GM21737 (cell line): ENCODE results near the gene RBFOX1.

ENCODE experiments used
- ATAC-seq: cut with Tn5 transposase; IDR thresholded peaks from one replicate; pipeline ENCODE4 v1.9.1; 2021; ENCODE audit warnings: mild to moderate bottlenecking, moderate library complexity; ENCODE audit not compliant: unreplicated experiment

Gene RBFOX1

DNA sequence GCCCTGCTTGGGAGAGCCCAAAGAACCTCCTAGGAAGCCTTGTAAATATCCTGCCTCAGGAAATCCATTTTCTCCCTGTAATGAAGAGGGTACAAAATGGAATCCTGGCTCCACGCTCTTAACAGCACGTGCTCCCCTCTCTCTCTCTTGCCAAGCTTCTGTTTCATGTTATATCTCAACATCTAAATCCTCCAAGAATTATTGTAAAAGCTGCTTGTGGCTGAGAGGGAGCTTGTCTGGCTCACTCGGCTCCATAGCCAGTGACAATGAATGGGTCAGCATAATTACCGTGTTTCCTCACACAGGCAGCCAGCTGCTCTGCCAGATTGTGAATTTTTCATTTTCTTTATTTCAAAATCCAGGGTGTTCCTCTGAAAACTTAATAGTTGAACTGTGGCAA is 317.8 kb downstream of the RBFOX1 start:
- no peak for ATAC-seq

DNA sequence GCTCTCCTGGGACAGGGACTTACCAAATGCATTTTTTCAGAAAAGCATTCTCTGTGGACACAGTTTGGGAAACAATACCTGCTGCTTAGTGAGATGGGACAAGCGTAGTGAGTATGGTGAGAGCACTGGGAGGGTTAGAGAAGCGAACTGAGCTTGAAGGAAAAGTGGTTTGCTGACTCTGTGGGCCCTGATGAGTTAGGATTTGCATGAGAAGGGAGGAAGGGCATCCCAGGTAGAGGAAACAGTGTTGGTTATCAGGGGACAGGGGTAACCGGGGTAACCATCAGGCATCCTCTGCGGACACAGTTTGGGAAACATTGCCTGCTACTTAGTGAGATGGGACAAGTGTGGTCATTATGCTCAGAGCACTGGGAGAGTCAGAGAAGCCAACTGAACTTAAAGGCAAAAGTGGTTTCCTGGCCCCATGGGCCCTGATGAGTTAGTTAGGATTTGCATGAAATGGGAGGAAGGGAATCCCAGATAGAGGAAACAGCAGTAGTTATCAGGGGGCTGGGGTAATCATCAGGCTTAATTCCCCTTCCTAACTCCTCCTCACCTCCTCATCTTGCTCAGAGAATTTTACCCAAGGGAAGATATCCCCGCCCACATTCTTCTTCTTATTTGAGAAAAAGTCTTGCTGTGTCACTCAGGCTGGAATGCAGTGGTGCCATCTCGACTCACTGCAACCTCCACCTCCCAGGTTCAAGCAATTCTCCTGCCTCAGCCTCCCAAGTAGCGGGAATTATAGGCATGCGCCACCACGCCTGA is 319.3 kb downstream of the RBFOX1 start:
- ATAC-seq = no peak

DNA sequence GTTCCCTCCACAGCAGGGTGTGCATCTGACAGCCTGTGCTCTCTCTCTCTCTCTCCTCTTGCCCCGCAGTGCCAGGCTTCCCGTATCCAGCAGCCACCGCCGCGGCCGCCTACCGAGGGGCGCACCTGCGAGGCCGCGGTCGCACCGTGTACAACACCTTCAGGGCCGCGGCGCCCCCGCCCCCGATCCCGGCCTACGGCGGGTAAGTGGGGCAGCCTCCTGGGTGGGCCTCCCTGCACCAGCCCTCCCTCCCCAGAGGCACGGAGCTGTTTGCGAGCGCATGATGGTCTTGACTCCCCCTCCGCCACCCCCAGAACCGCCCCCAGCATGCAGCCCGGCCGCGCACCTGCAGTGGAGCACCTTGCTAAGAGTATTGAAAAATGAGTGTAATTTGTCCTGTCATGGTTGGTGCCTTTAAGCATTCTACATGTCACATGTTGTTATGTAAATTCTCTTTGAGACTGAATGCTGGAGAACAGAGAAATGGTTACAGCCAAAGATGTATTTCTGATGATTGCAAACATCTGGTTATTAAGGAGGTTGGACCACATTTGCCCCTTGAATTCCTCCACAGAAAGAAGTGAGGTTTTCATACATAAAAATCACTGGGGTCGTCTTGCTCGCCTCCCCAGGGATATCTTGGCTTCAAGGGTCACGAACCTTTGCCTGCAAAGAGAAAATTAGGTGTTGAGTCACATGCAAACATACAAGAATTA is 321.3 kb downstream of the RBFOX1 start:
- ATAC-seq = no peak

- no peak for ATAC-seq
Measured at GRCh38 chr16:7675628-7676027, 343.0 kb downstream of the RBFOX1 start.

DNA sequence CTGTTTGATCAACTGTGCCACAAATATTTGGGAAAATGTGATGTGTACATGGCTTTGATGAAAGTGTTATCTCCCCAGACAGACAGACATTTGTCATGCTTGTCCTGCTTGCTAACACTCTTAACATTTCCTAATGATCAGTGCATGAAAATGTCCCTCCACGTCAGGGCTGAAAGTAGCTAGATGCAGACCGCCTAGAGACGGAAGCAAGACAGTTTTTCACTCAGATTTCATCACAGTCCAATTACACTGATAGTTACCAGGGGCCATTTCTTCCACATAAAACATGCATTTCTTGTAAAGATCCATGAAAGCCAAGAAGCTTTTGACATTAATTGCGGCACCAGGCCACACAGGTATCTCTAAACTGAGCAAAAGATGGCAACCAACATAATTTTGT is 347.7 kb downstream of the RBFOX1 start:
- no peak for ATAC-seq

DNA sequence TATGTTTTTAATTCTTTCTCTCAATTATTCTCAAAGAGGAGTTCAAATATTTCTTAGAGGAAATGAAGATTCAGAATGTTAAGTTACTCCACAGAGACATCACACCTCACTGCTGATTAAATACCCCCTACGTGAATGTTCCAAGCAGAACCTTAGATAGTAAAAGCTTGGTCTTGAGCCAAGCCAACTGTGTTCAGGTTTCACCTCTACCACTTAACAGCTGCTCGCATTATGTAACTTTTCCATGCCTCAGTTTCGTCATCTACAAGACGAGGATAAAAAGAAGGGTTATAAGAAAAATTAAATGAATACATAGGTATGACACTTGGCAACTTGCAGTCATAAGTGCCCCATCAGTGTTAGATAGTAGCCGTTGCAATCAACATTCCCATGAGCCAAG is 356.2 kb downstream of the RBFOX1 start:
- ATAC-seq = no peak

DNA sequence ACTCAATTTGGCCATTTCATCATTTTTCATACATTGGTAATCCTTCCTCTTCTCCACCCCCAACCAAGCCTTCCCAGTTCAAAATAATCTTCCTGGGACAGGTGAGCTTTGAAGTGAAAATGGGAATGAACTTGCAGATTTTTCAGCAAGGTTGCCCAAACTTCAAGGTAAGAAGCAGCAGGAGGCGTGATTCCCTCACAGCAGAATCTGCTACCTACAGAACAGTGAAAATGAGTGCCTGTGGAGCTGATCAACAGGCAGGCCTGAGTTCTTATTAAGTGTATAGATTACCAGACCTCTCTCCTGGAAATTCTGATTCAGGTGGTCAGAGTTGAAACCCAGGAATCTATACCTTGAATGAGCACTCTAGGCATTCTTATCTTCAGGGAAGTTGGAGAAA is 356.6 kb downstream of the RBFOX1 start:
- ATAC-seq = no peak

DNA sequence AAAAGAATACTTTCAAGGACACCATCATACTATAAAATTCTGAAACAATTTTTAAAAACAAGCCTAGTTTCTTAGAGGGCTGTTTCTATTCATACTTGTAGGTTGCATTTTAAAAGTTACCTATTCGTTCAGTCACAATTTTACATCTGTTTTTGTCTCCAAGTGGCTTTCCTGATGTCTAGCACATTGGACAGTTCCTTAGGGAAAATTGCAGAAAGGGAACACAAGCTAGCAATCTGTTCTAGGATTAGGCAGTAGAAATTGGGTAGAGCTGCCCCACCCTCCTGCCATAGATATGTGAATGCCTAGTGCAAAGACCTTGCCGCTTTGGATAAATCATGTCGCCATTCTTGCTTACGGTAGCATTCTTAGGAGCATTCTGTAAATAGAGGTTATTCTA is 358.9 kb downstream of the RBFOX1 start:
- ATAC-seq = no peak

DNA sequence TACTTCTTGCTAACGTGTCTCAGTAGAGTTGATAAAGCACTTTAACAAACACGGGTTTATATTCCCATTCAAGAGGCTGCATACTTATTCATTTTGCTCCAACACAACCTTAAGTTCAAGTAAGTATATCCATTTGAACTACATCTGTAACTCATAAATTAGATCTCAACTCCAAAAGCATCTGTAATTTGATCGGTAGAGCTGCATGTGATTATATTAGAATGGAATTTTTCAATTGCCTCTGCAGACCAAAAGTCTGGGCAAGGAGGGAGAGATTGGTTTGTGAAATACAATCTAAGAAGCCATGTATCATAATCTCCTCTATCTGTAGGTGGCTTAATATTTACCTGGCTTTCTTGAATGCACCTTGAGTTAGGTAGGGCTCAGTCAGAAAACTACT is 371.0 kb downstream of the RBFOX1 start:
- ATAC-seq = no peak

GRCh38 chr16:7705885-7706284 is 373.2 kb downstream of the RBFOX1 start:
- no peak for ATAC-seq

GRCh38 chr16:7709186-7709585 is 376.5 kb downstream of the RBFOX1 start:
- no peak for ATAC-seq

DNA sequence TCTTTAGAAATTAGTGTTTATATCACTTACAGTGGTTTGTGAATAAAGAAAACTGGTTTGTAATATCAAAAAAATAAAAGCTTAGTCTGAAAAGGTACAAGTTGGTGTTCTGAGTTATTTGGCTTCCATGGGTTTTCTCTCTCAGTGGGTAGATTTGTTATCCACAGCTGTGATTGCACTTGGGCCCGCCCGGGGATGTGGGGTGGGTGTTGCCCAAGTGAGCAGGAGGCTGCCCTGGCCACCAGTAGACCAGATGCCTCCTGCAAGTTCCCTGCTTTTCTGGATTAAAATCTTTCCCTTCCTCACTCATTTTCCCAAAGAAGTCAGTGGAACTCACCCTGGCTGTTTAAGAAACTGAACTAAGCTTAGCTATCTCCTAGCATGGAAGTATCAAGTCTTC is 380.6 kb downstream of the RBFOX1 start:
- no peak for ATAC-seq

GRCh38 chr16:7714775-7715174 is 382.1 kb downstream of the RBFOX1 start:
- no peak for ATAC-seq

DNA sequence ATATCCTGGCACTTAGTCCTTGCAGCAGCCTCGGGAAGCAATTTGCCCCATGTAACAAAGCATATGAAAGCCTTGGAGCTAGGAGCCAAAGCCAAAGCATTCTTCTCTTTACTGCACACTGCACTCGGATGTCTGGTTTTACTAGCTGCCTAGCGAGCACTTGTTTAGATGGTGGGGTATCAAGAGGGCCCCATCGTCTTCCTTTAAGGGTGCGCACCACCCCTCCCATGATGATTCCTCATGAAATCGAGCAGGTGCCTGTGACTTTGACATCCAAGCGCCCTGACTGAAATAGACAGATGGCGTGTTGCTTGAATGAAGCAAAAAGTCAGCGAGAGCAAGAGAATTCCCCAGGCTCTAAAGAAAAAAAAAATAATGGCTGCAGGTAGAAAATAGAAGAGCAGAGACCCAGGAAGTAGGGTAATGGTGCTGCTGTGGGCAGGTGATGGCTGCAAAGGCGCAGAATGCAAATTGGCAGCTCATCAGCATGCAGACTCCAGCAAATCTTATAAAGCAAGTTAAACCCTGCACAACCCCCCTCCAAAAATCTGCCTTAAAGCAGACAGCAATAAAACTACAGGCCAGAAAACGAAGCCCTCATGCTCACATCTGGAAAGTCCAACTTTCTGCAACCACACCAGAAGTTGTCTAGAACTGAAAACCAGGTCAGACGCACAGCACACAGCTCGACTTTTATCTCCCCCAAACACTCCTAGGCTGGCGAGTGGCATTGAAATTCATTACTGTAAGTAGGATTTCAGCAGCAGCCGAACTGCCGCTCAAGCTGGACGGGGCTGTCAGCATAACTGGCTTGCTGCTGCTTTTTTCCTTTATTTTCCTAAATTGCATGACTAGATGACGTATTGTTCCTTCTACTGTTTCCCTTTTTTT is 384.3 kb downstream of the RBFOX1 start:
- no peak for ATAC-seq

- no peak for ATAC-seq
Measured at GRCh38 chr16:7722761-7723160, 390.1 kb downstream of the RBFOX1 start.

GRCh38 chr16:7731141-7731540 is 398.5 kb downstream of the RBFOX1 start:
- no peak for ATAC-seq

- ATAC-seq = no peak
Measured at GRCh38 chr16:7736138-7736665, 403.6 kb downstream of the RBFOX1 start.

DNA sequence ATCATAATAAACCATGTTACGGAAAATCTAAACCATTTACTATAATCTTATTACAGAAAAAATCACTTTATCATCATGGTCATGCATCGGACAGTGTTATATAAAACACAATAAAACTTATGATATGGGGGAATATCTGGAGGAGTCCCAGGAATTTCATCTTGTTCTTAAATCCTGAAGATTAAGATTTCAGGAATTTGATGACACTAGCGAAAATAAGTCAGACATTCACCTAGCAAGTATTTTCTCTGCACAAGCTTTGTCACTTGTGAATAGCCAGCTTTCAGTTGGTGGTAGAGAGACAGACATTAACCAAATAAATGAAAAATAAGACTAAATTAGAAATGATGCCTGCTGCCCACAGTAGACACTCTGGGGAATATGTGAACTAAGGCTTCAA is 410.0 kb downstream of the RBFOX1 start:
- no peak for ATAC-seq

DNA sequence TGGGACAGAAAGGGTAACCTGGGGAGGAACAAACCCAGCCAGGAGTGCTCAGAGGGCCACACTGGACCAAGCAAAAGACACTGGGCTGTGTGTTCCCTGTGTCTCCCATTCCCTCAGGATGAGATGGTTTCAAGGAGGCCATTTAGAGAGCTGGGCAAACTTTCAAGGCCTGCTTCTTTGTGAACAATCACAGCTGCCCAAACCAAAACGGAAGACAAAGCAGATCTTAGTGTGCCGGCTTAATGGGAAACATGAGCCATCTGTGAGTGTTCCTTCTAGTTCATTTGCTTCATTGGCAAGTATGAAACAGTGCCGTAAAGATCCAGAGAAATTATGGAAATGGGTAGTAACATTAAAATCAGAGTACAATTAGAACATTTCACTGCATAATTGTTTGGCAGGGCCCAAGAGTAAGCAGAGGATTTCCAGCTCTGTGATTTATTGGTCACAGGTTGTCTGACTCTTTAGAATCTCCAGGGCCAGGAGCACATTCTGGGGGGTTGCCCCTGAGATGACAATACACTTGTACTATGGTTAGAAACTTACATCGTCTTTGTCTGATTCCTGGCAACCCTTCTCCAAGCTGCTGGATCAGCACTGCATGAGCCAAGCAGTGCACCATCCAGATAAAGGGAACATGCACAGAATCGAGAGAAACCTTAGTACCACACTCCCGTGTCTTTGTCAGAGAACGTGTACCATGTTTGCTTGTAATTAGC is 412.1 kb downstream of the RBFOX1 start:
- ATAC-seq = no peak

- no peak for ATAC-seq
Measured at GRCh38 chr16:7745276-7745675, 412.6 kb downstream of the RBFOX1 start.

DNA sequence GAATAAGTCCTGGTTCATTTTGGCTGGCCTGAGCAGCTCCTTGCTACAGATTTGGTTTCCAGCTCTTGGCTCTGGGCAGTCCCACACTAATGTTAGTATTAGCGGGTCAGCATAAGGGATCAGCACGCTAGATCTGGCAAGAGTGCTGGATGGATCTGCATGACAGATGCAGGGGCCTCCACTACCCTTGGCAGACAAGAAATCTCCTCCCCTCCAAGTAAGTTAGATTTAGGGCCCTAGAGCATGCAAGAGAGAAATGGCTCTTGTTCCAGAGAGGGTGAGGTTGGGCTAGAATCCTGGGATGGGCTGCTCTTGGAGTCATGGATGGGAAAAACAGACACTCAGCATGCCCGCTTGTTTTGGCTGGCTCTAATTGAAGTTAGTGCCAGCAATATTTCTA is 414.3 kb downstream of the RBFOX1 start:
- ATAC-seq = no peak
